Gastrocnemius medialis (tissue), 4 donors: ENCODE results near the gene DDX10. TPM values are rescaled to one million over a fixed set of nuclear protein-coding genes. Genes with fewer than 3 reads are reported as not detected.

Source experiments
- ATAC-seq, 2 donors: fragments of 150-250 bp; one replicate each; pipeline ENCODE4 v1.9.1; 2016
- DNase-seq, 2 donors: peaks; one replicate each; pipeline ENCODE4 v3.0.0-alpha.2; 2019
- H3K27ac ChIP-seq, 4 donors: fragments of 200-600 bp; sonication (generic); 1 replicate in 1 of 4; 2 replicates in 3 of 4; pipeline ENCODE4 v1.5.1; 2016 to 2018; ENCODE audit warnings: mild to moderate bottlenecking in 2 of 4, moderate library complexity in 1 of 4
- H3K27me3 ChIP-seq, 3 donors: fragments of 200-600 bp; sonication (generic) in 2 of 3; 1 replicate in 1 of 3; 2 replicates in 2 of 3; pipeline versions ENCODE4 v1.5.1 to v1.6.0; 2016 to 2019; ENCODE audit warnings: mild to moderate bottlenecking in 1 of 3, moderate library complexity in 1 of 3
- H3K36me3 ChIP-seq, 2 donors: fragments of 200-600 bp; sonication (generic) in 1 of 2; one replicate each; pipeline ENCODE4 v1.5.1; 2017 to 2018
- H3K4me1 ChIP-seq, 2 donors: fragments of 200-600 bp; sonication (generic) in 1 of 2; one replicate each; pipeline ENCODE4 v1.5.1; 2016 to 2017; ENCODE audit warnings: mild to moderate bottlenecking in 2 of 2
- H3K4me3 ChIP-seq, 4 donors: fragments of 200-600 bp; sonication (generic) in 3 of 4; 1 replicate in 1 of 4; 2 replicates in 3 of 4; pipeline ENCODE4 v1.5.1; 2016 to 2019; ENCODE audit warnings: mild to moderate bottlenecking in 2 of 4
- H3K9me3 ChIP-seq, 3 donors: fragments of 200-600 bp; sonication (generic) in 2 of 3; 1 replicate in 1 of 3; 2 replicates in 2 of 3; pipeline ENCODE4 v1.5.1; 2016 to 2019
- CTCF ChIP-seq, 5 experiments: fragments of 450-650 bp in 3 of 5; fragments of 200-600 bp in 2 of 5; sonication (generic) in 2 of 5; IDR thresholded peaks in 4 of 5; conservative IDR thresholded peaks in 1 of 5; 1 replicate in 4 of 5; 2 replicates in 1 of 5; pipeline ENCODE4 v1.5.1; 2016 to 2019; ENCODE audit warnings: antibody characterized with exemption in 5 of 5, mild to moderate bottlenecking in 3 of 5, moderate library complexity in 3 of 5
- POLR2A ChIP-seq, 2 donors: fragments of 450-650 bp; IDR thresholded peaks; one replicate each; pipeline ENCODE4 v1.6.1; 2017; ENCODE audit warnings: antibody characterized with exemption in 2 of 2, mild to moderate bottlenecking in 2 of 2, moderate library complexity in 2 of 2
- in situ Hi-C, 4 donors: fragments of 200-750 bp; cut with MboI; loops; one replicate each; pipeline versions ENCODE4 v1.15.0 to v1.8.0; 2017; ENCODE audit warnings: low sequenced_read_pairs in 4 of 4
- intact Hi-C: fragments of 100-400 bp; cut with DNase I; formaldehyde crosslinking; loops from one replicate; pipeline ENCODE4 v1.15.1; 2023; ENCODE audit warnings: low total_unique reads
- total RNA-seq, 4 donors: library from RNA; depleted of rRNA; stranded (reverse); fragments of >200 nt; gene quantifications; one replicate each; pipeline versions ENCODE4 v1.1.0 to v1.2.3, GENCODE V29; 2016

DDX10 gene
- total RNA-seq, 4 donors from 2014 or later = 5.0 to 15.0 (median 10.5) TPM

- DNase-seq (no peak), ATAC-seq (no peak)
- Histone ChIP-seq H3K9me3 (no peaks in the 10 kb centered on the region), H3K27ac (no peak overlapping the region), H3K4me1 (no peaks in the 10 kb centered on the region), H3K4me3 (no peak overlapping the region), H3K27me3 (no peaks in the 10 kb centered on the region), H3K36me3 (no peaks in the 10 kb centered on the region)
- no peak for TF ChIP-seq POLR2A (IDR thresholded peaks at IDR 0.05)
- TF ChIP-seq CTCF (IDR thresholded peaks at IDR 0.05 in 4 of 5, conservative IDR thresholded peaks at IDR 0.05 in 1 of 5) = no peak
- intact Hi-C loops (no loop called here), in situ Hi-C loops (no loop called here)
Observed at GRCh38 chr11:108620958-108621772, 43.7 kb upstream of the DDX10 start.

GRCh38 chr11:108622341-108622740 lies 42.5 kb upstream of the DDX10 start:
- in situ Hi-C loops = no loop called here
- TF ChIP-seq POLR2A (IDR thresholded peaks at IDR 0.05) = no peak
- no peak for TF ChIP-seq CTCF (IDR thresholded peaks at IDR 0.05 in 4 of 5, conservative IDR thresholded peaks at IDR 0.05 in 1 of 5)

GRCh38 chr11:108624196-108624925 lies 40.5 kb upstream of the DDX10 start:
- in situ Hi-C loops (no loop called here), intact Hi-C loops (no loop called here)
- DNase-seq (no peak), ATAC-seq (no peak)
- no peak for TF ChIP-seq CTCF (IDR thresholded peaks at IDR 0.05 in 4 of 5, conservative IDR thresholded peaks at IDR 0.05 in 1 of 5)
- no peak for TF ChIP-seq POLR2A (IDR thresholded peaks at IDR 0.05)
- Histone ChIP-seq H3K27ac (no peak overlapping the region), H3K9me3 (no peaks in the 10 kb centered on the region), H3K27me3 (no peaks in the 10 kb centered on the region), H3K4me1 (no peaks in the 10 kb centered on the region), H3K4me3 (no peak overlapping the region), H3K36me3 (no peaks in the 10 kb centered on the region)

More at GRCh38 chr11:108622341-108622740, 42.5 kb upstream of the DDX10 start:
- DNase-seq = no peak
- no peaks in the 10 kb centered on the region for H3K9me3 ChIP-seq
- ATAC-seq = no peak
- intact Hi-C loops = no loop called here
- H3K27ac ChIP-seq = no peak overlapping the region
- no peaks in the 10 kb centered on the region for H3K27me3 ChIP-seq
- H3K4me3 ChIP-seq = no peak overlapping the region
- no peaks in the 10 kb centered on the region for H3K4me1 ChIP-seq
- H3K36me3 ChIP-seq = no peaks in the 10 kb centered on the region

GRCh38 chr11:108628326-108628725 lies 36.5 kb upstream of the DDX10 start:
- Histone ChIP-seq H3K27me3 (no peaks in the 10 kb centered on the region), H3K36me3 (no peaks in the 10 kb centered on the region), H3K4me3 (no peak overlapping the region), H3K27ac (no peak overlapping the region), H3K4me1 (no peaks in the 10 kb centered on the region), H3K9me3 (no peaks in the 10 kb centered on the region)
- ATAC-seq = no peak
- TF ChIP-seq POLR2A (IDR thresholded peaks at IDR 0.05) (no peak), CTCF (IDR thresholded peaks at IDR 0.05 in 4 of 5, conservative IDR thresholded peaks at IDR 0.05 in 1 of 5) (no peak)
- intact Hi-C loops (no loop called here), in situ Hi-C loops (no loop called here)
- DNase-seq = no peak
